ENCODE data around the gene TMEM87A. TPM values are rescaled to one million over a fixed set of nuclear protein-coding genes. Genes with fewer than 3 reads are reported as not detected.

The TMEM87A gene
- total and polyA plus RNA-seq, 2 of the 4 experiments (the other 2 are of a cell fraction): 16.6 to 45.3 TPM

- Histone ChIP-seq H3K27me3 (ENCODE audit: control insufficient read depth, insufficient read depth, low read length) (no peaks in the 10 kb centered on the region), H4K8ac (ENCODE audit: low read depth in 2 of 2, low read length in 2 of 2) (no peak overlapping the region), H4K91ac (ENCODE audit: insufficient read depth, low read depth, low read length) (no peak overlapping the region), H2AFZ (replicated peaks; ENCODE audit: low read length, poor library complexity) (no peak overlapping the region), H3K56ac (ENCODE audit: extremely low read depth, insufficient read depth, low read length) (no peak overlapping the region), H3K14ac (replicated peaks; ENCODE audit: low read depth, low read length) (no peak overlapping the region), H3K36me3 (ENCODE audit: control insufficient read depth, insufficient read depth, low read length) (peaks cover 13% of the 10 kb centered on the region), H3K79me1 (ENCODE audit: low read depth in 1 of 2, low read length in 2 of 2) (peaks cover 48 to 73% of the 10 kb centered on the region in 2 experiments), H3K9me1 (ENCODE audit: insufficient read depth, low read length) (peaks cover 11% of the 10 kb centered on the region), H3K23ac (ENCODE audit: low read depth, low read length) (no peak overlapping the region; the same call in 1 of the 2 replicates), H2BK15ac (ENCODE audit: low read depth, low read length) (no peak overlapping the region), H2AK5ac (ENCODE audit: low read depth, low read length) (no peak overlapping the region), H4K5ac (ENCODE audit: low read depth, low read length) (no peak overlapping the region; the same call in 1 of the 2 replicates), H3K4me1 (ENCODE audit: control insufficient read depth, insufficient read depth, low read length) (peaks cover 4% of the 10 kb centered on the region; the same call in 1 of the 2 replicates), H3K4me3 (ENCODE audit: insufficient read depth, low read depth, low read length) (no peak overlapping the region), H3K4me2 (ENCODE audit: low read depth, low read length) (no peak overlapping the region), H3K18ac (ENCODE audit: low read depth, low read length) (no peak overlapping the region), H3K4ac (ENCODE audit: low read depth, low read length) (no peak overlapping the region), H2BK120ac (ENCODE audit: low read depth, low read length) (no peak overlapping the region), H4K20me1 (ENCODE audit: insufficient read depth, low read length) (peaks cover 4% of the 10 kb centered on the region; the same call in 1 of the 2 replicates), H2BK20ac (ENCODE audit: low read depth, low read length) (no peak overlapping the region), H3K9ac (ENCODE audit: low read depth, low read length) (no peak overlapping the region), H2AK9ac (replicated peaks; ENCODE audit: low read depth, low read length, poor library complexity) (no peak overlapping the region), H2BK5ac (ENCODE audit: low read depth, low read length, poor library complexity, severe bottlenecking) (no peak overlapping the region), H3K27ac (ENCODE audit: insufficient read depth, low read length) (no peak overlapping the region), H3K9me3 (ENCODE audit: control insufficient read depth, insufficient read depth, low read length) (no peaks in the 10 kb centered on the region)
- ChIA-PET CTCF (interaction anchor here (0.5 kb wide), 1 partner anchor 804 kb away, joined by 3 read pairs; no protein-coding TSS in a partner anchor), POLR2A (ENCODE audit: unreplicated experiment) (no interaction called here)
- no peak for ATAC-seq (ENCODE audit: low read depth)
- BruUV-seq (replicated peaks): no TSS peak
- 55% methylated on average over 1 of the region's 2 CpGs; no CpG with 5 or more reads in 1 of the 2 experiments for whole genome bisulfite sequencing, 2 experiments (ENCODE audit: extremely low coverage in 2 of 2, insufficient read length in 1 of 2)
- intact Hi-C loops (cut with micrococcal nuclease) (no loop called here), in situ Hi-C loops (cut with MboI; ENCODE audit: low sequenced_read_pairs) (no loop called here), dilution Hi-C loops (cut with HindIII; ENCODE audit: low sequenced_read_pairs, unreplicated experiment) (no loop called here)
- TF ChIP-seq MAFK (IDR thresholded peaks at IDR 0.05; ENCODE audit: low read depth, low read length) (no peak), USF2 (IDR thresholded peaks at IDR 0.05; ENCODE audit: low read depth, low read length) (no peak), CHD1 (IDR thresholded peaks at IDR 0.05; ENCODE audit: low read depth, low read length) (no peak), NFE2L2 (IDR thresholded peaks at IDR 0.05; ENCODE audit: low read depth, low read length) (no peak), RAD21 (IDR thresholded peaks at IDR 0.05; ENCODE audit: low read length) (no peak), MAZ (IDR thresholded peaks at IDR 0.05; ENCODE audit: borderline replicate concordance, low read depth, low read length) (no peak), CTCF (conservative IDR thresholded peaks at IDR 0.05; ENCODE audit: low read depth, low read length) (no peak), SMC3 (IDR thresholded peaks at IDR 0.05; ENCODE audit: low read depth, low read length) (no peak), BHLHE40 (IDR thresholded peaks at IDR 0.05; ENCODE audit: low read depth, low read length) (no peak), FOS (IDR thresholded peaks at IDR 0.05; ENCODE audit: low read depth, low read length) (no peak), MXI1 (IDR thresholded peaks at IDR 0.05; ENCODE audit: borderline replicate concordance, low read depth, low read length) (no peak), CEBPB (IDR thresholded peaks at IDR 0.05; ENCODE audit: low read depth, low read length) (no peak), ELK1 (IDR thresholded peaks at IDR 0.05; ENCODE audit: borderline replicate concordance, low read depth, low read length) (no peak), RFX5 (IDR thresholded peaks at IDR 0.05; ENCODE audit: low read depth, low read length) (no peak), POLR2A (IDR thresholded peaks at IDR 0.05; ENCODE audit: low read depth, low read length) (no peak), RCOR1 (IDR thresholded peaks at IDR 0.05; ENCODE audit: insufficient replicate concordance, low read length) (no peak)
- DNase-seq: no peak
Measured at GRCh38 chr15:42202653-42203052, 70.6 kb downstream of the TMEM87A start.

Measured in IMR-90 (cell line).